Fibroblast of lung (primary cell): Measurements from ENCODE around the gene ATG9A.

Experiments
- EZH2 ChIP-seq: IDR thresholded peaks from 2 replicates; pipeline ENCODE4 v1.5.1; 2012; ENCODE audit warnings: low read length, control low read depth, mild to moderate bottlenecking; ENCODE audit errors: missing control alignments
- TF ChIP-seq, protein P1 (sequence below), 2 donors: IDR thresholded peaks in 1 of 2; conservative IDR thresholded peaks in 1 of 2; 1 replicate in 1 of 2; 2 replicates in 1 of 2; pipeline ENCODE4 v1.5.1; 2011 to 2012; ENCODE audit warnings: low read length in 2 of 2, control low read depth in 1 of 2, inconsistent platforms in 1 of 2, low read depth in 1 of 2, mild to moderate bottlenecking in 1 of 2

GRCh38 chr2:219245148-219245898 lies 15.9 kb upstream of the ATG9A start, which contains the start of the genes GLB1L and STK16:
- TF ChIP-seq, protein P1, sequence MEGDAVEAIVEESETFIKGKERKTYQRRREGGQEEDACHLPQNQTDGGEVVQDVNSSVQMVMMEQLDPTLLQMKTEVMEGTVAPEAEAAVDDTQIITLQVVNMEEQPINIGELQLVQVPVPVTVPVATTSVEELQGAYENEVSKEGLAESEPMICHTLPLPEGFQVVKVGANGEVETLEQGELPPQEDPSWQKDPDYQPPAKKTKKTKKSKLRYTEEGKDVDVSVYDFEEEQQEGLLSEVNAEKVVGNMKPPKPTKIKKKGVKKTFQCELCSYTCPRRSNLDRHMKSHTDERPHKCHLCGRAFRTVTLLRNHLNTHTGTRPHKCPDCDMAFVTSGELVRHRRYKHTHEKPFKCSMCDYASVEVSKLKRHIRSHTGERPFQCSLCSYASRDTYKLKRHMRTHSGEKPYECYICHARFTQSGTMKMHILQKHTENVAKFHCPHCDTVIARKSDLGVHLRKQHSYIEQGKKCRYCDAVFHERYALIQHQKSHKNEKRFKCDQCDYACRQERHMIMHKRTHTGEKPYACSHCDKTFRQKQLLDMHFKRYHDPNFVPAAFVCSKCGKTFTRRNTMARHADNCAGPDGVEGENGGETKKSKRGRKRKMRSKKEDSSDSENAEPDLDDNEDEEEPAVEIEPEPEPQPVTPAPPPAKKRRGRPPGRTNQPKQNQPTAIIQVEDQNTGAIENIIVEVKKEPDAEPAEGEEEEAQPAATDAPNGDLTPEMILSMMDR (conservative IDR thresholded peaks at IDR 0.05 in 1 of 2, IDR thresholded peaks at IDR 0.05 in 1 of 2; ENCODE audit: low read depth in 1 of 2, low read length in 2 of 2): no peak
- no peak for TF ChIP-seq EZH2
